NB4 (cell line): Measurements from ENCODE around the gene MYOC.

Experiments
- CTCF ChIP-seq: IDR thresholded peaks from one replicate; pipeline ENCODE4 v1.5.1; 2012; ENCODE audit warnings: low read depth, low read length
- MAX ChIP-seq: IDR thresholded peaks from 2 replicates; pipeline ENCODE4 v1.6.1; 2011; ENCODE audit warnings: low read depth, low read length
- MYC ChIP-seq: IDR thresholded peaks from 2 replicates; pipeline ENCODE4 v1.6.1; 2011; ENCODE audit warnings: low read depth, low read length
- POLR2A ChIP-seq: IDR thresholded peaks from 2 replicates; pipeline ENCODE4 v1.6.1; 2011; ENCODE audit warnings: mild to moderate bottlenecking; ENCODE audit not compliant: insufficient read length; ENCODE audit errors: extremely low read depth

DNA sequence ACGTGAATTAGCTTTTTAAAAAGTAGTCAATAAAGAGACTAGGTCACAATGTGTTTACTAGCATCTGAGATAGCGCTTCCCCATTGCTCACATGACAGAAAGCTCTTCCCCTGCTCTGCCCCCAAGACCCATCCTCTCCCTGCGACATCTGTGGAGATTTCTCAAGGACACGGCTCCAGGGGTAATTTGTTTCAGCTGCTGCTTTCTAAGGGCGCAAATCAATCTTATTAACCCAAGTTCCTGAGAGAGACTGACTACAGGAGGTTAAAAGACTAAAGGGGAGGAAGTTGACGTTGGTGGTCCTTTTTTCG is 30.4 kb downstream of the MYOC start, which contains the start of gene MYOCOS:
- TF ChIP-seq CTCF (no peak), MAX (no peak), POLR2A (no peak), MYC (no peak)
